ENCODE measurements around the gene FLRT3.

The FLRT3 gene

GRCh38 chr20:14337400-14338171 is at the start of gene FLRT3:
TSS of gene FLRT3 (minus strand) at chr20:14337612. CDS start at chr20:14327506, 10,106 bp downstream.
- no peak for DNase-seq

GRCh38 chr20:14386726-14387125 is 49.3 kb upstream of the FLRT3 start:
- DNase-seq: no peak

DNA sequence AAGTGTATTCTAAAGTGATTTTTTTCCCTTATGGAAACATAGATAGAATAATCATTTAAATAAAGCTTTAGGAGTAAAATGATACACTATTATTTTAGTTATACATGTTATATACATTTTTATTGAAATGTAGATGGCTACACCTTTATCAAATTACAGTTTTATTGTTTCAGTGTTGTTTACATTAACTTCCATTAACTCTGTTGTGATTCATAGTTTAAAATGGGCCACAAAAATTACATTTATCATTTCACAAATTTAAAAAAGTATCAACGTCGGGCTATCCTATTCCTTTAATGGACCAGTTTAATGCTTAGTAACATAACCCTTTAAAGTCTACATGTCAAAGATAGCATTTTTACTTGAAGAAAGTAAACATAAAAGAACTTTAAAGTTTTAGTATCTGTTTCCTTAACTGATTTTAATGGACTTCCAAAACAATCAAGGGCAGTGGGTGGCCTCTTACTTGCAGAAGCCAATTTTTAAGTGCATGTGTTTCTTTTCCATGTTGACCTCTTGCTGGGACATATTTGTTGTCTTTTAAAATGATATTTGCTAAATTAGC is 47.8 kb upstream of the FLRT3 start:
- no peak for DNase-seq

- DNase-seq: no peak
Measured at GRCh38 chr20:14384416-14385175, 47.2 kb upstream of the FLRT3 start.

- DNase-seq: no peak
Measured at GRCh38 chr20:14383335-14383734, 45.9 kb upstream of the FLRT3 start.

GRCh38 chr20:14378326-14378725 is 40.9 kb upstream of the FLRT3 start:
- DNase-seq: no peak

GRCh38 chr20:14375416-14375985 is 38.1 kb upstream of the FLRT3 start:
- no peak for DNase-seq

DNA sequence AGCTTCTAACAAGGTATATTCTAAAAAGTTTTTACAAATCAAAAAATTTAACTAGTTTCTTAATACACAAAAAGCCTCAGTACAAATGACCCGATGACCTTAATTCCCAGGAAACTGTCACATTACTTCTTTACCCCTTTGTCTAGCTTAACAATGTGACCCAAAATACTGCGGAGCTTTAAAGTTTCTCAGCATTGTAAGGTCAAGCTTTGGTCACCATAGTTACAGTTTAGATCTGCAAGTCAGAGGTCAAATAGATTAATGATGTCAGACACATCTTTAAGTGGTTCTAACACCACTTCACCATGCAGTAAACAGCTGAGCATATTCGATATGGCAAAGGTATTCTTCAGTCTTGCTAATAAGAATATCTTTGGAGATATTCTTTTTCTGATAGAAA is 36.8 kb upstream of the FLRT3 start:
- DNase-seq: no peak

GRCh38 chr20:14361509-14362345 is 24.3 kb upstream of the FLRT3 start:
- no peak for DNase-seq

DNA sequence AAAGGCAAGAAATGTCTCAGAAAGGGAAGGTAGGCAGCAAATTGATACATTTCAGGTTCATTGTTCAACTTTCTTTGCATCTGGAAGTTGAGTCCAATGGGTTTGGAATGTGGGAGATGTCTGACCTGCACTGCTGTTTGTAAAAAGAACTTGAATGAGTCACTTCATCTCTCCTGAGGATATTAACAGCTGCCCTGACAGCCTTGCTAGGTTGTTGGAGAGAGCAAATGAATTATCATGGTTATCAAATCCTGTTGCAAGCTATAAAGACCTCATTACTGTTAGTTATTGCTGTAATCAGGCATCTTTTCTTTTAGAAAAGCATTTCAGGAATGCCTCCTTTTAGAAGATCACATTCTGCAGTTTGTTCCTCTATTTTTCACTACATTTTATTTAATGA is 23.0 kb upstream of the FLRT3 start:
- no peak for DNase-seq

DNA sequence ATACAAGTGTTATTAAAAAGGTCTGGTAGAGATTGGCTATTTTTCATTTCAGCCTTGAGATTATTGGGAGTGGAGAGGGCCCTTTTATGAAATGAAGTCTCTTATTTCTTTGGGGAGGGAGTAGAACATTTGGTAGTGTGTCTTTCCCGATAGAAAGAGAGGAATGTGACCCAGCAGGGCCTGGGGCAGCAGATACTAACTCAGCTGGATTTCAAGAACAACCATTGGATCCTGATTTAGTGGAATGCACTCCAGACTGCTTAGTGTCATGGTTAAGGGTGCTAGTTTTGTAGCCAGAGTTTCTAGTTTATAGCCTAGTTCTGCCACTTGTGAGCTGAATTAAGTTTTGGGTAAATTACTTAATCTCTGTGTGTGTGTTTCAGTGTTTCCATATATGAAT is 18.4 kb upstream of the FLRT3 start:
- no peak for DNase-seq

DNA sequence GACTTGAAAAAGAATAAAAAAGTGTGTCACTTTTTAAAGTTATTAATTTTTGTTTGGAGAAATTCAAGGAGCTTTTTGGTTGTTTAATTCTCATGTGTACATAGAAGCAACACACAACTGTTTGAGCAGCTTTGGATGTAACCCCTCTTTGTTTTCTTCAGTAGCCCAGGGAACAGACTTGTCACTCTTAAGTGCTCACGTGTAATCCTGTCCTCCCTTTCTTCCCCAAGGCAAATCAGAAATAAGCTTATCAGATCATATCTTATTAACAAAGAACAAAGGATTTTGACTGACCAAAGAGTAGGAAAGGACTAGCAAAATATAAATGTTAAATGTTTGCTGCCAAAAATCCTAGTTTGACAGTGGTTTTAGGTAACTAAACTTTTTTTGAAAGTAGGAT is 7.3 kb upstream of the FLRT3 start:
- DNase-seq: no peak

- no peak for DNase-seq
Measured at GRCh38 chr20:14343491-14344065, 6.2 kb upstream of the FLRT3 start.

DNA sequence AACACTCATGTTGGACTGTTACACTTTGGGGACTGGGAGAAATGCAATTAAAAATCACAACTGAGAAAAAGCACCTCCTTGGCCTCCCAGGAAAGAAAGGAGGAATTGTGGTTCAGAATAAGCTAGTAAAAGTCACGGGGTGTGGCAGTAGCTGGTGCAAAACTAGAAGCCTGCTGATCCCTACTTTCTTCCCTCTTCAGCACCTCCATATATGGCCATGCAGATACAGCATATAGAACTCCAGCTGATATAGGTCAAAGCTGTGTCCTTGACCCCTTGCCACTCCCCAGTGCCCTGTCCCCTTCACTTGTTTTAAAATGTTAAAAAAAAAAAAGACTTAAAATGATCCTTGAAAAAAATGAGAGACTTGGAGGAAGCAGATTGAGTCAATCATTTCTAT is 5.5 kb upstream of the FLRT3 start:
- no peak for DNase-seq

GRCh38 chr20:14341801-14342200 is 4.4 kb upstream of the FLRT3 start:
- DNase-seq: no peak

DNA sequence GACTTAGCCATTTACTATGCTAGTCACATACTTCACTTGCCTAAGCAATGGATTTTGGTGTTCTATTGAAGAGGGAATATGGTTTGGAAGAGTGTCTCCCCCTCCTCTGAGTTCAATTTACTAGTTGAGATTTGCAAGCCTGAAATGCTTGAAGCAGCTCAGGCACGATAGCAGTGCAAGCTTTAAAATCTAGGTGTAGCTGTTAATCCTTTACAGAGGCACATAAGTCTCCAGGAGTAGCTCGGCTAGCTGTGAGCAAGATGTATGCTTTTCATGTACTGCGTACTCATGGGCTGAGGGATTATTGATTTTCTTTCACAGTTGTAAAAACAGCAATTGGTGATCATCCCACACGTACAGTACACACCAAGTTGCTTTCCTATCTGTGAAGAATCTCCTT is 726 bp downstream of the FLRT3 start:
- no peak for DNase-seq

DNA sequence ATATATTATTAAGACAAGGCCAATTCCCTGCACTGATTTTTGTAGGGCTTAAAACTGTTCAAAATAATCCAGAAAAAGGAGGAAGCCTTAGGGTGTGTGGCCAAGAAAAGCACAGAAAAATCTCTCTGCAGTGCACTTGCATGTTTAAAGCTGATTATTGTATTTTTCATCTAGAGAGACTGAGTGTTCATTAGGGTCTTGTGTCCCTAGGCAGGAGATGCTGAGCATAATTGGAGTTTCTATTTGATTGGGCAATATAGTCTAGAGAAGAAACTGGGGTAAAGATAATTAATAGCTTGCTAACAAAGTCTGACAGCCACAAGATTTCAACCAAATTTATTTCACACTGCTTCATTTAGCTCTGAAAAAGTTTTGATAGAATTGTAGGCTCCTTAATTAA is 2.4 kb downstream of the FLRT3 start:
- DNase-seq: no peak

- DNase-seq: no peak
Measured at GRCh38 chr20:14334306-14334930, 3.0 kb downstream of the FLRT3 start.

- no peak for DNase-seq
Measured at GRCh38 chr20:14333721-14334120, 3.7 kb downstream of the FLRT3 start.

GRCh38 chr20:14332866-14333265 is 4.5 kb downstream of the FLRT3 start:
- no peak for DNase-seq

- DNase-seq: no peak
Measured at GRCh38 chr20:14331646-14332045, 5.8 kb downstream of the FLRT3 start.

GRCh38 chr20:14319704-14320103 is 17.7 kb downstream of the FLRT3 start:
- DNase-seq: no peak
